ENCODE results near the gene VSTM2L.

The VSTM2L gene

DNA sequence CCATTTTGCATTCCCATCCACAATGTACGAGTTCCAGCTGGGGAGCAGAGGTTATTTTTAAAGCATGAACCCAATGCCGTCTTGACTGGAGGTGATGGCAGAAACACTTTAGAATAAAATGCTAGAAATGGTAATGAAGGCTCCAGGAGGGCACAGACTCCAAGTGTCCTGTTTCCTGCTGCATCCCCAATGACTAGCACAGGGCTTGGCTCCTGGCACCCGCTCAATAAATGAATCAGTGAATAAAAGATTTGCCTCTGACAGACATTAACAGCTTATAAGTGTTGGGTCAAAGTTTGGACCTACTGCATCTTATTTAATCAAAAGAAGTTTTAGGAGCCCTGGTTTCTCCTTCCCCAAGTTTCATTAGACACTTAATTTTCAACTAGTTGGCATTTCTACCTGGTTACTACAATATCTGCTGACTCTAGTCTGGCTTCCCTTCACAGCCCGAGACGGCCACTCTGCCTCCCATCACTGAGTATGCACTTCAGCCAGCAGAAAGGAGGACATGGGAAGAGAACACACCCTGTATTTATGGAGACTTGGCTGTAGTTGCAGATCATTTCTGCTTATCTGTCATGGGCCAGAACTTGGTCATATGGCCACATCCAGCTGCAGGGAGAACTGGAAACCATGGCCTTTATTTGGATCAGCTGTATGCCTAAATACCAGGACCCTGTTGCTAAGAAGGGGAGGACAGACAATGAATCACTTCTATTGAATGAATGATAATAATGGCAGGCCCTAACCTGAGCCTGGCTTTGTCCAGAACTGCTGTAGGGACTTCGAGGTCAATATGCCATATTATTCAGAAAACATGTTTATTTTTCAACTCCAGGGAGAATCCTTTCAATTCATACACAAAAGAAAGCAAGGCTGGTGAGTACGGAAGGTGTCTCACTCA lies 67.3 kb downstream of the VSTM2L start:
- no peak for DNase-seq (ENCODE audit: low spot score)

DNA sequence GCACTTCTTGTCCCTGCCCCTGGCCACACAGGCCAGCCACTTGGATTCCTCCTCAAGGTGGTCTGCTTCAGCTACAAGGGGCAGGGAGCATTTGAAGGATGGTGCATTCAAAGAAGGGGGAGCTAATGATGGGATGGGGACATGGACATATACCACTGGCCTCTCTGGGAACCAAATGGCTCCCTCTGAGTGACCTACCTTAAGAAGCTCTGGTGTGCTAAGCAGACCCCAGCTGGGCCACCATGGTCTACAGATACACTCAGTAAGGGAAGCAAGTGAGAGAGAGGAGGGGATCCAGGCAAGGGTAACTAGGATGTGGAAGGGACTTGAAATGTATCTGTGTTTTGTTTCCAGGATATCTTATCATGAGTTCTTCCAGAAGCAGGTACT lies 67.9 kb downstream of the VSTM2L start:
- DNase-seq (ENCODE audit: low spot score) = no peak

DNA sequence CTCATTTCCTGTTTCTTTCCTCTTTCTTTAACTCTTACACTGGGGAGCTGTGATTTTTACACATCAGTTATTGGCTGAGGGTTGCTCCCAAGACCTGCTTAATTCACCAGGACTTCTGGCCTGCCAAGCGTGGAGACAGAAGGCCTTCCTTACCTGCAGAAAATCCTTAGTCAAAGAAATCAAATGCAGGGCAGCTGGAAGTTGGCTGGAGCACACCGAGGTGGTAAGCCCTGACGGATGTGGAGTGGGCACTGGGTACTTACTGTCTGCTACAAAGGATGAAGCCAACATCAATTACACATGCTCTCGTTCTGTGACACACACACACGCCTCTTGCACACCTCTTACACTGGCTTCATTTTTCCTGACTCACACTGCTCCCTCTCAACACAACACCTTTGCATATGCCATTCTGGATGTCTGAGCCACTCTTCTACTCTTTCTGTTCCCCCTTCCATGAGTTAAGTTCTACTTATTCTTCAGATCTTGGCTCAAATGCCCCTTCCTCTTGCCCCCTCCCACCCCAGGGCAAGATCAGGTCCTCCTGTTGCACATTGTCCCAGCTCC lies 68.7 kb downstream of the VSTM2L start:
- no peak for DNase-seq (ENCODE audit: low spot score)

DNA sequence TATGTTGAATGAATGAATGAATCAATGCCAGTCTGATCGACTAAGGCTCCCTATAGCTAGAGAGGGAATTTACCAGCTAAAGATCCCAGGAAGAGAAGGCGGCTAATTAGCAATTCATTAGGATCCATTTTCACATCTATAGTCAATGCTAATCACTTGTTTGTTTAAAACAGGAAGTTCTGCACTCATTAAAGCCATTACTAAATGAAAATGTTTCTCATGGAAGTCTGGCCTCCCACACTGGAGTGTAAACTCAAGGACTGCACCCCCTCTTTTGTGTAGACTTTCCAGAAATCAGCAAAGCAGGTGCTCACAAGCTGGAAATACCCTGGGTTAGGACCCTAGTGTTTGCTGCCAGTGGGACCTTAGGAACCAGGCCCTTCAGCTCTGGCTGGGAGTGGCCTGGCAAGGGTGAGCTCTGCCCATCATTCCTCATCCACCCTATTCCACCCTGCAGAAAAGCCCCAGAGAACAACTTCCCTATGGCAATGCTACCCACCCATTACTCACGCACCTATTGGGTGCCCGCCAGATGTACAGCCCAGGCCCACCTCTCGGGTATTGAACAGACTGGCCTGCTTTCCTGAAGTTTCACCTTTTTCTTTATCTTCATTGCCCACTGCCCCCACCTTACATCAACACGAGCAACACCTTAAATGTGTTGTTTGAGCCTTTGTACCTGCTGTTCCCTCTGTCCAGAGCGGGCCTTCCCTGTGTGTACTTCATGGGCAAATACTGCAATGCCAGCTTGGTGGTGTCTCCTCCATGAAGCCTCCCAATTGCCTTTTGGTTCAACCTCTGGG lies 69.5 kb downstream of the VSTM2L start:
- no peak for DNase-seq (ENCODE audit: low spot score)

DNA sequence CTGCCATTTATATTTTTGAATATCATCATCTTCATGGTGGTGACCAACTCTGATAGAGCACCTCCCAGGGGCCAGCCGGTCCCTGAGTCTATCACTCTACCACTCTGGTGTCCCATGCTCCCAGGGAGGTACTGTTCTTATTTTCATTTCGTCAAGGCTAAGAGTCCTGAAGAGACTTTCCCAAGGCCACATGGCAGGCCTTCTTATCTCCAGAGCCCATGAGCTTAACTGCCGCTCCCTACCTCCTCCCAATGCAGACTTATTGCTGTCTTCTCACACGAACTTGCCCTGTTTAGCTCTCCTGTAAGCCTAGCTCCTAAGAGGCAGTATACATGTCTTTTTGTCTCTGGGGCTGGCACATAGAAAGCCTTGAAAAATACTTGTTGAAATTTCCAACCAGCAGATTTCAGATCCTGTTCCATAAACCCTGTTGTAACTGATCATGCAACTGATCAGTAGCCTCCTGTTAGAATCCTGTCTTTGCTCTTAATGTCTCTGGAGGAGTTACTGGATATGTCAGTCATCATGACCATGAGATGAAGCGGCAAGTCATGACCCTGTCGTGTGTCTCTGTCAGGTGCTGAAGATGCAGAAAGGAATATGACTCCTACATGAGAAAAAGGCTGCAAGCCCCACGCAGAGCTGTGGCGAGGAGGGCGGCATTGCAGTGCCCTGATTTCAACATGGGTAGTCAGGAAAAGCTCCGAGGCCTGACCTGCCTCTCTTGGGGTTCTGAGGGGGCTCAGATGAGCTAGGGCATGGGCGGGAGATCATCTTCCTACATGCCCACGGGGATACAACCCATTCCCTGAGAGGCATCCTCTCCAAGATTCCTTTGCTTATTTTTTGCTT lies 70.4 kb downstream of the VSTM2L start:
- DNase-seq (ENCODE audit: low spot score) = no peak

DNA sequence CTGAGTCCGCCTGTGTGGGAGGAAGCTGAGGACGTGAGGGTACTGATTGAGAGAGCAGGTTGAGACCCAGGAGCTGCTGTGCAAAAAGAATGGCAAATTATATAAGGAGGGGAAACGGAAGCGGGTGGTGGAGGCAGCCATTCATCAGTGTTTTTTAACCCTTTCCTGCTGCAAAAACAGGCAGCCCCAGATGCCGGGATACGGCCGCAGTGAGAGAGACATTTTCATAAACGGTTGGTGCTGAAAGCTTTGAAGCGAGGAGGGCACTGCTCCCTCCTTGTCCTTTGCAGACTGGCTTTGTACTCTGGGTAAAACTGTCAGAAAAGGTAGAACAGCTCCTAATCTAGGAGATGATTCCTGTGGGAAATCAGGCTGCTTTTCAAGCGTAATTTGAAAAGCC lies 74.0 kb downstream of the VSTM2L start:
- DNase-seq (ENCODE audit: low spot score) = no peak

DNA sequence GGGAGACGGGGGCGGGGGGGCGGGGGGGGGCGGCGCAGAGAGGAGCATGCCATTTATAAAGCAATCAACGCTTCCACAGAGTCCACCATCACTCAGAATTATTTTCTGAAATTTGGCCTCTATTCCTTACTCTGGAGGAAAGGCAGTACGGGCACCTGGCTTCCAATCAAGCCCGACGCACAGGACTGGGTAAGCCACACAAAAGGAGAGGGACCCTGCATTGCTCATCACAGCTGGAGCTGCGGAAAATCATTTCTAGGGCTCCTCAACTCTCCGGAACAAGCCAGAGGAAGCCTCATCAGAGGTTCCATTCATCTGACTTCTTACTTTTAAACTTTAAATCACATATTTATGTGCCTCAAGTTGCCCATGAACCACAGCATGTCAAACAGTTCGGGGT lies 74.4 kb downstream of the VSTM2L start:
- DNase-seq (ENCODE audit: low spot score) = no peak

DNA sequence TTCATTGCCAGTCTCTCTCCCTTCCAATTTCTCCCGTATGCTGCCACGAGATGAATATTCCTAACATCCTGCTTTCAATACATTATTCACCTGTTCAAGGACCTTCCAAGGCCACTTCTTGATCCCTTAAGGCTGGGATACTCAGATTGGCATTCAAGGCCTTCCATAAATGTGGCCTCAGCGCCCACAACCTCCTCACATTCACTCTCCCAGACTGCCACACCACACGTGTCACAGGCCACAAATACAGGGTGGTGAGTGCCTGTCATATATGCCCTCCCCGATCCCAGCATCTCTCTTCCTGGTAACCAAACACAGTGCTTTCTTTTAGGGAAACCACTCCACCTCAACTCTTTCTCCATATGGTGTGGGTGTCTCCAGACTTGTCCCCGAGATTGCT lies 74.9 kb downstream of the VSTM2L start:
- no peak for DNase-seq (ENCODE audit: low spot score)

DNA sequence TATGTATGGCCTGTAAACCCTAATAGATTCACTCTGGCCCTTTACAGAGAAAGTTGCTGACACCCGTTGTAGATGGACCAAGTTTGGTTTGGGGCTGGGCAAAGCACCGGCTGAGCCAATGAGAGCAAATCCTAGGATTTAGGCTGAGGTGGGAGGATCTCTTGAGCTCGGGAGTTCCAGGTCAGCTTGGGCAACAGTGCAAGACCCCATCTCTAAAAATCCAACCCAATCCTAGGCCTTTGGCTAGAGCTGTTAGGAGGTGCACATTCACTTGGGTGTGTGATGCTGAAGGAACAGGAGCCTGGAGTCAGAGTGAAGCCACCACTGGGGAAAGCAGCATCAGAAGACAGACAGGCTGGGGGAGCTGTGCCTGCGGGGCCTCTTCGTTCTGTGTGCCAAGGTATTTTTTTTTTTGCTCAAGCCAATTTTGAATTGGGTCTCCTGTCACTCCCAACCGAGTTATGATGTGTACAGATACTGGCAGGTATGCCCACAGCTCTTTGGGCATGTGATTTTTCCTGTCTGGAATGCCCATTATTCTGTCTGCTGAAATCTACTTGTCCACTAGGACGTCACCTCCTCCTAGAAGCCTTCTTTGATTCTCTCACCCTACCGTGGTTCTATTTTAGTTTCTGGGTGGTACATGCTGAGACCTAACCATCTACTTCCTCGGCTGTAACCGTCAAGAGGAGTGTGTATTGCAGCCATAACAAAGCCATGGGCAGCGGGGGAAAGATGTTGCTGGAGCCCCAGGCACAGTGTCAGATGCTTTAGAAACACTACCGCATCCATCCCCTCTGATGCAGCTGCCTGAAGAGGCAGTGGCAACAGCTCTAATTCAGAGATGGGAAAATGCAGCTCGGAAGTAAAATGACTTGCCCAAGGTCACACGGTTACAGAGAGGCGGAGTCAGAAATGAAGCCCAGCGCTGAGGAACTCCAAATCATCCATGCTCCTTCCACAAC lies 76.4 kb downstream of the VSTM2L start:
- DNase-seq (ENCODE audit: low spot score) = no peak

DNA sequence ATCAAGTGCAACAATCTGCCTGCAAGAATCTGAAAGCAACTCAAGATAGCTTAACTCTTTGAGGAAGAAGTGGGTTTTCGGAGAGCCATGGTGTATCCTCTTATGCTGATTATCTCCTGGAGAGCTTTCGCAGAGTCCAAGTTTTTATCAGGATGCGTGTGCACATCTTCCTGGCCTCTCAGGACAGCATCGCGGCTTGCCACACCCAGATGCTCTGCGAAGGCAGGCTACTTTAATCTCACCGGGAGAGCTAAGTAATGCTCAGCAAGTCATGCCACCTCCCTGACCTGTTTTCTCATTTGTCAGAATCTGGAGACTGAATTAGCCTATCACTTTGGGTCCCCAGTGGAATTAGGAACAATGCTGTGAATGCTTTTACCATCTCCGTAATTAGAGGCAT lies 77.5 kb downstream of the VSTM2L start:
- peak; percentile 57 for DNase-seq (ENCODE audit: low spot score)

DNA sequence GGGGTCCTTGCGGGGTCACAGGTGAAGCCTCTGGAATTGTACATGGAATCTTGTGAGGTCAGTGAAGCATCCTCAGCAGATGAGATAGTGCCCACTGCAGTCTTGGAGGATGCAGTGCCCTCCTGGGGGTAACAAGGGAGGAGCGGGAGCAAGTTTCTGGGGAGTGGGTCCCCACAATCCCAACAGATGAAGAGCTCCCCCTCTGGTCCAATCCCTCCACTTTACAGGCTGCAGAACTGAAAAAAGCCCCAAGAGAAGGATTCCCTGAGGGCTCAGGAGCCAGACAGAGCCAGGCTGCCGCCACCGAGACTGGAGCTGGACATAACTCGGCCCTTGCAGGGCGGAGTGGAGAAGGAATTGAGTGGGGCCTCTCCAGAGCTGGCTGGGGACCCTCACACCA lies 77.9 kb downstream of the VSTM2L start:
- DNase-seq (ENCODE audit: low spot score) = no peak

DNA sequence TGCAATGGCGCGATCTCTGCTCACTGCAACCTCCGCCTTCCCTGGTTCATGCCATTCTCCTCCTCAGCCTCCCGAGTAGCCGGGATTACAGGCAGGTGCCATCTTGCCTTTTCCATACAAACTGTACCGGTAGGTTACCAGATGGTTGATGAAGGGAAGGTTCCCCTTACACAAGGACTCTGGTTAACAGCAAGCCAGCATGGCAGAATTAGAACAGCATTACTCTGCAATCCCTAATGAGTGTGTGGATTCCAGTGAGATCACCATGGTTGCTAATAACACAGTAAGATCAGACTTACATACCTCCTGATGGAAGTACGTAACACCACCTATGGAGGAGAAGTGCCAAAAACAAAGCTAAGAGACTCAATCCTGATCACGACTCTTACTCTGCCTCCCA lies 78.6 kb downstream of the VSTM2L start:
- DNase-seq (ENCODE audit: low spot score) = no peak

DNA sequence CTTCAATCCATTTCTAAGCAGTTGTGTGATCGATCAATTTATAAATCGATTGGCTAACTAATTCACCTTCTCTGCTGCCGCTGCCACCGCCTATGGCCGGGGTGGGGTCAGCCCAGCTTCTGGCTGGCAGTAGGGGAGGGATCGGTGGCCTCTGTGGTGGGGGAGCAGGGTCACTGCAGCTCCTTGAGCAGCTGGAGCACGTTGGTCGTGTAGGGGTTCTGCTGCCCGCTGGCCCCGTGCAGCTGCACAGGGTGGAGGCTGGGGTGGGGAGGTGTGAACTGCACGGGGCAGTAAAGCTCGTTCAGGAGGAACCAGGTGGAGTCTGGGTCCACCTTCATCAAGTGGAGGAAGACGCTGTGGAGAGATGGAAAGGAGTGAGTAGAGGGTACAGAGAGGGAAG lies 80.4 kb downstream of the VSTM2L start:
- no peak for DNase-seq (ENCODE audit: low spot score)

DNA sequence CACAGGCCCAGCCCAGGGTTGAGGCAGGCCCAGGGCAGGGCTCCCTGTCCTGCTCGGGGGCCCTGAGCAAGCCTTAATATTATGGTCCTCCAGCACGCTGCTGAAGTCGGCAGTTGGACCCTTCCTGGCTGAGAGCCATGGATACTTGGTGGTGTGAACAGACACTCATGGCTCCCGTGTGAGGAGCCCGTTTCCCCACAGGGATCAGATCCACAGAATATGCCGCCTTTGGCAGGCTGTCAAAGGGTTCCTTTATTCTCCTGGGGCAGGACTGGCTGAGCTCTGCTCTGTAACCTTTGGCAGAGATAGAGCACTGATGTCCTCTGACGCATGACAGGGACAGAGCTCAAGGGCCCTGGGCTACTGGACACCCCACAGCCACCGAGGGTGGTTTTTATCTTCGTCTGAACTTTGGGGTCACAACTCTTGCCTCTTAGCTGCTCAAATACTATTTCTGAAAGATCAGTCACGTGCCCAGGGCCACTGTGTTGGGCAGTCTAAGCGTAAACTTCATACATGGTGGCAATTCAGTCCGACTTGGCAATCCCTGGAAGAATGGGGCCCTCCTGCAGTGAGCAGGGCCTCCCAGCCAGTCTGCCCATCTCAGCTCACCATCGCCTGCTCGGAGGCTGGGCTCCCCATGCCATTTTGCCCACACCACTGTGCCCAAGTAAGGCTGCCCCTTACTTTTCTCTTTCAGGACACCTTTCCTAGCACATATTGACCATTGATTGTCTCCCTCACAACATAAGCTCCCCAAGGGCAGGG lies 81.3 kb downstream of the VSTM2L start:
- peak; percentile 69 for DNase-seq (ENCODE audit: low spot score)

DNA sequence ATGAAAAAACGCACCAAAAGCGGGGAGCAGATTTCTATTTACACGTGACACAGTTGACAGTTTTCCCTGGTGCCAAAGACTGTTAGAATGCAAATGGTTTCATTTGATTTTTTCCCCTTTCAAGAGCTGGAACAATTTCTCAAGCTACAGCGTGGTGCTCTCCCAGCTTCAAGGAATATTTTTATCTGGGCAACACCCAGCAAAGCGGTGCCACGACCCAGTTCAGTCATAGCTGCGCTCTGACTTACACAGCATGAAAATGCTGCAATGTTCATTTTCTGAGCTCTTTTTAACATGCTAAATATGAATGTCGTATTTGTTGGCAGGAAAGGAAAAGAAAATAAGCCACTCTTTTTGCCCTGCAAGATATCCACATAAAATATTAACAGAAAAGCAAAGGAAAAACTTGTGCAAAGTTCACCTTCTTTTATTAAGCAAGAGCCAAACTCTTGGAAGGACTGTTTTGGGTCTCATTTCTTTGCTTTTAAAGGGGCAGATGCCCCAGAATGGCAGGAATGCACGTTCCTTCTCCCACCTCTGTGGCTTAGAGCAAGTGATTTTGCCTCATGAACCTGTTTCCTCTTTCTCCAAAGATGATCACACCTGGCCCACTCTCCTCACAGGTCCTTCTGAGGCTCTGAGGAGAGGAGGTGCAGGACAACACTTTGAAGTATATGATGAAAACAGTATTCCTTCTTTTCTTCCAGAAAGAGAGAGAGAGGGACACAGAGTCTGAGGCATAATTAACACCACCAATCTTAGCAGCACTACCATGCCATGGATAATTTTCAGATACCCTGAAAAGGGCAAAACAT lies 83.3 kb downstream of the VSTM2L start:
- DNase-seq (ENCODE audit: low spot score) = no peak

DNA sequence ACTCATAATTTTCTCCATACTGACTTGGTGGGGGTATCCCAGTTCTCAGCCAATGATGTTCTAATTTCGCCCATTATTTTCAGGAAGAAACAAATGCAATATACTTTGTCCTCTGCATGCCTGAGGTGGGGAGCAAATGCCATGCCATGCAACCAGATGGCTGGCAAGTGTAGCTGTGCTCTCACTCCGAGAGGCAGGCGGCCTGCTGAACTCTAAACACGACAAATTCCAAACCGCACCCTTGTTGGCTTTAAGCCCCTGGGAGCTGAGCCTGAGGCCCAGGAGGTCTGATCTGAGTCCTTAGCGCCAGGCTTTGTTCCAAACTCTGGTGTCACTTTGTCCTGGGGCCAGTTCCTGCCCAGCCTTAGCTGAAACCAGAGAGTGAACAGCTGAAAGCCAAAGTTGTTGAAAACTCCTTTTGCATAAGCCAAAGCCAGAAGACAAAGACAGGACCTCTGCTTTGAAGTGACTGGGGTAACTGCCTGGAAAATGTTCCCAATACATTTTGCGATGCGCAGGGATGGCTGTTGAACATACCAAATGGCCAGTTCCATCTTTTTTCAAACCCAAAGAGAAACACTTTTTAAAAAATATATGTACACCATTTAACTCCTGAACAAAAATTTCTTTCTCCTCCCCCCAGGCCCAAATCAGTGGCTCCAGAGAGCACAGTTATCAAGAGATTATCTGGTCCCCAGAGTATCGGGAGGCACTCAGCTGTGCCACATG lies 84.1 kb downstream of the VSTM2L start:
- DNase-seq (ENCODE audit: low spot score) = peak; percentile 76

DNA sequence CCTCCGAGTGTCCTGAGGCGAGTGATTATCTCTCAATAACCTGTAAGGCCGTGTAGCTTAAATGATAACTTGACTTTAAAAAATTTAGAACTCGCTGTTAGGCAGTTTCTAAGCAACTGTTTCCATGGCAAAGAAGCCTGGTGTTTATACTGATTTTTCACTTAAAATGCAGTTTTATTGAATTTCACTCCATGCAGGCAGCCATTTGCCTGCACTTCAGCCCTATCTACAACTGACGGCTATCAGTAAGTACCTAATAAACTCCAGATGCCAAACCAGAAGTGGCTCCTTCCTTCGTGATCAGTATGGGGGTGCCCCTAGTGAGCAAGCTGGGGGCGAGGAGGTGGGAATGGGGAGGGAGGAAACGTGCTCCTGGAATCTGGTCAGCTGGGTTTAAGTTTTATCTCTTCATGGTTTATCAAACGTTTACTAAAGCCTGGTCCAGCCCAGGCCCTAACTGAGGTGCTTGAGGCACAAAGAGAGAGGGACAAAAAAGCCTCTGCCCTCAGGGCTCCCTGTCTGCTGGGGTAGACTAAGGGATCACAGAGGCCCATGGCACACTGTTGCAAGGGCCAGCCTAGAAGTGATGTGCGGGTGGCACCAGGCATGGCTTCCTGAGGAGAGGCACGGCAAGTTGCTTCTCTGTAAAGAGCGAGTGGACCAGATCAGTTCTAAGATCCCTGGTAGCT lies 84.8 kb downstream of the VSTM2L start:
- DNase-seq (ENCODE audit: low spot score) = no peak
